GM21717 (cell line): ENCODE data around the gene TAF7.
"Not testable (repeated sequence)": the region's sequence is repeated elsewhere in the genome, so short reads cannot be mapped to it uniquely, and the experiment has no call there.

Source experiments
- ATAC-seq: cut with Tn5 transposase; IDR thresholded peaks from one replicate; pipeline ENCODE4 v1.9.1; 2021; ENCODE audit warnings: mild to moderate bottlenecking, moderate library complexity; ENCODE audit not compliant: unreplicated experiment

The TAF7 gene

GRCh38 chr5:141320225-141321169, at the start of gene TAF7:
Gene TAF7, minus strand, starts transcription at chr5:141320784. Its CDS starts 740 bp downstream, at chr5:141320044.
- peak; percentile 93 for ATAC-seq

- no peak for ATAC-seq
Observed at GRCh38 chr5:141366016-141366896, 45.7 kb upstream of the TAF7 start.

GRCh38 chr5:141363952-141364660, 43.5 kb upstream of the TAF7 start, which contains the start of gene PCDHGA5:
Gene PCDHGA5, plus strand, starts transcription at chr5:141364162. Its CDS starts 169 bp downstream, at chr5:141364331.
- no peak for ATAC-seq

GRCh38 chr5:141362719-141363118, 42.1 kb upstream of the TAF7 start:
- no peak for ATAC-seq

GRCh38 chr5:141360685-141361084, 40.1 kb upstream of the TAF7 start:
- ATAC-seq: no peak

GRCh38 chr5:141359790-141360426, 39.3 kb upstream of the TAF7 start, which contains the start of gene PCDHGB2:
Gene PCDHGB2, plus strand, starts transcription at chr5:141359994. Its CDS starts 142 bp downstream, at chr5:141360136.
- peak; percentile 78 for ATAC-seq

GRCh38 chr5:141356950-141357349, 36.4 kb upstream of the TAF7 start:
- ATAC-seq: no peak

GRCh38 chr5:141356133-141356532, 35.5 kb upstream of the TAF7 start:
- ATAC-seq: no peak

GRCh38 chr5:141355641-141356040, 35.1 kb upstream of the TAF7 start:
- ATAC-seq: no peak

- no peak for ATAC-seq
Observed at GRCh38 chr5:141354900-141355469, 34.4 kb upstream of the TAF7 start, which contains the start of gene PCDHGA4. Gene PCDHGA4, plus strand, starts transcription at chr5:141355021. Its CDS starts 87 bp downstream, at chr5:141355108.

- no peak for ATAC-seq
Observed at GRCh38 chr5:141351591-141351990, 31.0 kb upstream of the TAF7 start.

GRCh38 chr5:141349917-141350619, 29.5 kb upstream of the TAF7 start, which contains the start of gene PCDHGB1:
Gene PCDHGB1, plus strand, starts transcription at chr5:141350099. Its CDS starts 162 bp downstream, at chr5:141350261.
- ATAC-seq: peak; percentile 66

- not testable (repeated sequence) for ATAC-seq
Observed at GRCh38 chr5:141346017-141346416, 25.4 kb upstream of the TAF7 start.

- ATAC-seq: no peak
Observed at GRCh38 chr5:141345327-141345726, 24.7 kb upstream of the TAF7 start.

- no peak for ATAC-seq
Observed at GRCh38 chr5:141343953-141344463, 23.4 kb upstream of the TAF7 start.

- no peak for ATAC-seq
Observed at GRCh38 chr5:141343242-141343952, 22.8 kb upstream of the TAF7 start, which contains the start of gene PCDHGA3. Gene PCDHGA3, plus strand, starts transcription at chr5:141343829. Its CDS starts 205 bp downstream, at chr5:141344034.

- ATAC-seq: no peak
Observed at GRCh38 chr5:141342773-141343172, 22.2 kb upstream of the TAF7 start.

- ATAC-seq: not testable (repeated sequence)
Observed at GRCh38 chr5:141340781-141341354, 20.3 kb upstream of the TAF7 start.
